AG04449 (cell line): ENCODE data around the gene MCU.
"Not testable (repeated sequence)": the region's sequence is repeated elsewhere in the genome, so short reads cannot be mapped to it uniquely, and the experiment has no call there.

Experiments used
- CTCF ChIA-PET: fragments of 350-600 bp; formaldehyde crosslinking; extraction: SDS; loops from one replicate; lab custom pipeline; 2021; ENCODE audit warnings: antibody characterized with exemption; lab: Yijun Ruan, JAX
- POLR2A ChIA-PET: fragments of 400-600, 350-600 bp; formaldehyde crosslinking; extraction: SDS; loops from one replicate; lab custom pipeline; 2020; ENCODE audit warnings: antibody characterized with exemption, inconsistent platforms; lab: Yijun Ruan, JAX
- DNase-seq: peaks from one replicate; pipeline ENCODE4 v3.0.0-alpha.2; 2010; ENCODE audit warnings: low read depth, low spot score
- H3K4me3 ChIP-seq: 2 replicates; pipeline ENCODE4 v1.5.1; 2011; ENCODE audit warnings: low read depth, mild to moderate bottlenecking, control low read depth, low read length
- CTCF ChIP-seq: IDR thresholded peaks from one replicate; pipeline ENCODE4 v1.5.1; 2011; ENCODE audit warnings: mild to moderate bottlenecking, moderate library complexity, low read length, control low read depth, inconsistent platforms; ENCODE audit not compliant: insufficient read depth; ENCODE audit errors: missing control alignments

Gene MCU

DNA sequence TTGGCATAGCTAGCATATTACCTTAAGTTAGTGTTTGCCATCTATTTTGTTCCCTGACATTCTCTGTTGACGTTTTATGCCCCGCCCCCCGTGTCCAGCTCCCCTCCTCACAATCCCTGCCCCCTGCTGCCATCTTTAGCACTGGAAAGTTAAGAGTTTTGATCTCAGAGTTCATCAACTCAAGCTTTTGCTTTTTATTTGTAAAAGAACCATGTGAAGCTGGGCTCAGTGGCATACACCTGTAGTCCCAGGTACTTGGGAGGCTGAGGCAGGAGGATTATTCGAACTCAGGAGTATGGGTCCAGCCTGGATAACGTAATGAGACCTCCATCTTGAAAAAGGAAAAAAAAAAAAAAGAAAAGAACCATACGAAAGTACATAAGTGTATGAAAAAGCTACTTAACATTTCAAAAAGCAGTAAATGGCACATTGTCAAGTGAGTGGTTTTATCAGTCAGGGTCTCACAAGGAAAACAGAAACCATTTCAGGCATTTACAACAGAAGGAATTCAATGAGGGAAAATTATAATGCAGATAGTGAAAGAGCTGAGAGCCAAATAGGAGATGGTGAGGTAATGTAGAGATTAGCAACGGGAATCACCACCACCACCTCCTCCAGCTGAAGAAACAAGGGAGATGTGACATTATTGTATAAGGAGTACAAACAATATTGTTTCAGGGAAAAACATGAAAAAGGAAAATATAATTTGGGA is 64.9 kb downstream of the MCU start:
- no peak for DNase-seq
- TF ChIP-seq CTCF = no peak
- no peak overlapping the region for H3K4me3 ChIP-seq
- ChIA-PET POLR2A (interaction anchor here (0.7 kb wide), 1 partner anchor 65 kb away, joined by 3 read pairs; the partner anchor contains the start of gene MCU), CTCF (no interaction called here)

DNA sequence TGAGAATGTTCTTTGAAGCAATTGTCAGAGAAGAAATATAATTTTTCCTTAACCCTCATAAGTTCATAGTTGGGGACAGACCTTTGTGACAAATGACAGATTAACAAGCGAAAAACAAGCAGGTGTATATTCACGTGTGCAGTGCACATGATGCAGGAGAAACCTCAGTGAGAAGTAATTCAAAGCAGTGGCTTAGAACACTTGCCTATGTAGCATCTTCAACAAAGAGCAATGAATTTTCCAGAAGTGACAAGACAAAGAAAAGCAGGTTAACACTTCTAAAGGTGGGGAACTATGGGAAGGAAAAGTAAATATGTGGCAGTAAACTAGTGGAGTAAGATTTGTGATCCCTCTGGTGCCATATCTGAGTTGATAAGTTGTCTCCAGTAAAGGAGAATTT is 65.8 kb downstream of the MCU start:
- DNase-seq = no peak
- CTCF ChIA-PET = no interaction called here
- H3K4me3 ChIP-seq = no peak overlapping the region
- POLR2A ChIA-PET = no interaction called here
- no peak for TF ChIP-seq CTCF

GRCh38 chr10:72758930-72759329 is 67.0 kb downstream of the MCU start:
- DNase-seq, POLR2A ChIA-PET, H3K4me3 ChIP-seq, CTCF ChIA-PET: not testable (repeated sequence)

GRCh38 chr10:72759584-72759983 is 67.6 kb downstream of the MCU start:
- no peak for DNase-seq

DNA sequence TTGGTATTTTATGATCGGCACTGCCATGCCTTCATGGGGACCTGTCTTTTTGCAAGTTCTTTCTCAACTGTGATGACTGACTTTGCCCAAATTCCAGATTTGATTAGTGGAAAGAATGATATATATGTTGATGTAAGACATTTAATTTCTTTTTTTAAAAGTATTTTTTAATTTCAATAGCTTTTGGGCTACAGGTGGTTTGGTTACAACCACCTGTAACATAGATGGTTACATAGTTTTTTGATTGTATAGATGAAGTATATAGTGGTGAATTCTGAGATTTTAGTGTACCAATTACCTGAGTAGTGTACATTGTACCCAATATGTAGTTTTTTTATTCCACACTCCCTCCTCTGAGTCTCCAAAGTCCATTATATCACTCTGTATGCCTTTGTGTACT is 69.6 kb downstream of the MCU start:
- no peak overlapping the region for H3K4me3 ChIP-seq
- no peak for DNase-seq
- TF ChIP-seq CTCF = no peak
- POLR2A ChIA-PET = no interaction called here
- CTCF ChIA-PET = no interaction called here

More at GRCh38 chr10:72759584-72759983, 67.6 kb downstream of the MCU start:
- POLR2A ChIA-PET = no interaction called here
- CTCF ChIA-PET = no interaction called here
- no peak for TF ChIP-seq CTCF
- H3K4me3 ChIP-seq = no peak overlapping the region

- DNase-seq = no peak
- POLR2A ChIA-PET = no interaction called here
- H3K4me3 ChIP-seq = no peak overlapping the region
- CTCF ChIA-PET = no interaction called here
- TF ChIP-seq CTCF = no peak
These were observed 70.1 kb downstream of the MCU start for GRCh38 chr10:72762042-72762441.

DNA sequence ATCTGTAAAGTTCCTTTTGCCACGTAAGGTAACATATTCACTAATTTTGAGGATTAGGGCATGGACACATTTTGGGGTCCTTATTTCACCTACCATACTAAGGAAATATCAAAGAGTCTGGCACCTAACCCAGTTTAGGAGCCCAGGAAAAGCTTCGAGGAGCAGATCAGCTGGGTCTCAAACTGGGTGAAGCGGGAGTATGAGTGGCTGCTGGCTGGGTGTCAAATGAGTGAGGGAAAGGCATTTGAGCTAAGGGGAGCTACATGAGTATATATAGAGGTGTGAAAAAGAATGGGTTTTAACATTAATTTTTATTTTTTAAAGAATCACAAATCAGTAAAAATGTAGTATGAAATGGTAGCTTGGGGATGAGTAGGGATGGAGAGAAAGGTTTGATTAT is 71.3 kb downstream of the MCU start:
- no peak for TF ChIP-seq CTCF
- ChIA-PET POLR2A (interaction anchor here (0.6 kb wide), 1 partner anchor 34 kb away, joined by 4 read pairs; no protein-coding TSS in a partner anchor), CTCF (interaction anchor here (1.2 to 1.4 kb wide), 2 partner anchors 40 to 71 kb away, joined by 3 to 4 read pairs; no protein-coding TSS in a partner anchor)
- no peak for DNase-seq
- no peak overlapping the region for H3K4me3 ChIP-seq
